ENCODE measurements around the gene GDF7. TPM values are rescaled to one million over a fixed set of nuclear protein-coding genes. Genes with fewer than 3 reads are reported as not detected.
A peak's percentile ranks its signal among the peaks of the same experiment; 100 is the strongest.

The GDF7 gene
- total RNA-seq, 4 donors from 2014 or later = 0.12 to 1.1 (median 0.25) TPM

DNA sequence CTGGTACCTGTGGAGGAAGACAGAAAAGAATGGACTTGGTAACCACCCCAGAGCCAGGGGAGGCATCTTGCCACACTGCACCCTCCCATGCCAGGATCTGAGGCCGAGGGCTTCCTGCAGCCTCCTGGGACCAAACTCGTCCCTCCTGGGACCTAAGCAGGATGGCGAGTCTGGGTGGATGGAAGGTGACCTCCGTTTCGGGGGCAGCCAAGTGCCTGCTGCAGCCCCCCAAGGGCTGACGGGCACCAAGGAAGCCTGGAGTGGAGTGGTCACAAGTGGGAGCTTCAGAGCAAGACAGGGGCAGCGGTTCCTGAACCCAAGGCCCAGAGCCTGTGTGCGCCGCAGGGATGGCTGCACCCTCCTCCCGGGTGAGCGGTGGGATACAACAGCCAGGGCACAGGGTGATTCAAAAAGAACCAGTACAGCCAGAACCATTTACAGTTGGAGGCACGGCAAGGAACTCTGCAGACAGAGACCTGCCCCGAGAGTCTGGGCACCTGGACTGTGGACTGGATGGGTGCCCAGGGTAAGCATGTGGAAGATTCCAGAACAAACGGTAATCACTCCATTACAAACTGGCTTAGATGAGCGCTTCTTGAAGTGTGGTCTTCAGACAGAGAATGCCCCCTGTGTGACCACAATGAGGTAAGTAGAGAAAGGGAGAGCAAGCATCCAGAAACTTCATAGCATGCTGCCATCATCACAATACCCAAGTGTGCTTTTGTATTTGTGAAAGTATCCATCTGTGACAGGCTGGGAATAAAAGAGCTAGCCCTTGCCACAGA, 28.1 kb upstream of the GDF7 start:
- DNase-seq (ENCODE audit: low spot score) (no peak), ATAC-seq (ENCODE audit: low FRiP score) (no peak)
- TF ChIP-seq, protein P1, sequence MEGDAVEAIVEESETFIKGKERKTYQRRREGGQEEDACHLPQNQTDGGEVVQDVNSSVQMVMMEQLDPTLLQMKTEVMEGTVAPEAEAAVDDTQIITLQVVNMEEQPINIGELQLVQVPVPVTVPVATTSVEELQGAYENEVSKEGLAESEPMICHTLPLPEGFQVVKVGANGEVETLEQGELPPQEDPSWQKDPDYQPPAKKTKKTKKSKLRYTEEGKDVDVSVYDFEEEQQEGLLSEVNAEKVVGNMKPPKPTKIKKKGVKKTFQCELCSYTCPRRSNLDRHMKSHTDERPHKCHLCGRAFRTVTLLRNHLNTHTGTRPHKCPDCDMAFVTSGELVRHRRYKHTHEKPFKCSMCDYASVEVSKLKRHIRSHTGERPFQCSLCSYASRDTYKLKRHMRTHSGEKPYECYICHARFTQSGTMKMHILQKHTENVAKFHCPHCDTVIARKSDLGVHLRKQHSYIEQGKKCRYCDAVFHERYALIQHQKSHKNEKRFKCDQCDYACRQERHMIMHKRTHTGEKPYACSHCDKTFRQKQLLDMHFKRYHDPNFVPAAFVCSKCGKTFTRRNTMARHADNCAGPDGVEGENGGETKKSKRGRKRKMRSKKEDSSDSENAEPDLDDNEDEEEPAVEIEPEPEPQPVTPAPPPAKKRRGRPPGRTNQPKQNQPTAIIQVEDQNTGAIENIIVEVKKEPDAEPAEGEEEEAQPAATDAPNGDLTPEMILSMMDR (IDR thresholded peaks at IDR 0.05) = no peak

- DNase-seq (ENCODE audit: low spot score) = no peak
Measured at GRCh38 chr2:20640411-20641122, 26.4 kb upstream of the GDF7 start.

GRCh38 chr2:20641123-20641985, 25.6 kb upstream of the GDF7 start:
- no peak for ATAC-seq (ENCODE audit: low FRiP score)
- TF ChIP-seq, protein P1 (IDR thresholded peaks at IDR 0.05) = no peak
- DNase-seq (ENCODE audit: low spot score) = no peak

More at GRCh38 chr2:20640411-20641122, 26.4 kb upstream of the GDF7 start:
- ATAC-seq (ENCODE audit: low FRiP score) = no peak
- TF ChIP-seq, protein P1 (IDR thresholded peaks at IDR 0.05) = no peak

GRCh38 chr2:20642055-20642971, 24.6 kb upstream of the GDF7 start:
- TF ChIP-seq, protein P1 (IDR thresholded peaks at IDR 0.05) = peak in 2 of 3 donors; percentile 79 to 80
- DNase-seq (ENCODE audit: low spot score) (no peak), ATAC-seq (ENCODE audit: low FRiP score) (peak; percentile 83)

- ATAC-seq (ENCODE audit: low FRiP score) = no peak
- DNase-seq (ENCODE audit: low spot score) = no peak
- TF ChIP-seq, protein P1 (IDR thresholded peaks at IDR 0.05) = no peak
Measured at GRCh38 chr2:20643060-20643459, 23.9 kb upstream of the GDF7 start.

GRCh38 chr2:20643826-20644225, 23.1 kb upstream of the GDF7 start:
- DNase-seq (ENCODE audit: low spot score) (no peak), ATAC-seq (ENCODE audit: low FRiP score) (no peak)
- TF ChIP-seq, protein P1 (IDR thresholded peaks at IDR 0.05) = no peak

Data from omental fat pad (tissue), 4 donors.